Uterus (tissue), 4 donors: ENCODE data around the gene CACNA1C. TPM values are rescaled to one million over a fixed set of nuclear protein-coding genes. Genes with fewer than 3 reads are reported as not detected.

Source experiments
- DNase-seq, 2 donors: peaks; one replicate each; pipeline ENCODE4 v3.0.0-alpha.2; 2019 to 2020
- H3K27ac ChIP-seq, 2 donors: fragments of 200-600 bp; sonication (generic); 1 replicate in 1 of 2; 2 replicates in 1 of 2; pipeline ENCODE4 v1.5.1; 2016 to 2018
- H3K27me3 ChIP-seq, 2 donors: fragments of 200-600 bp; sonication (generic); one replicate each; pipeline ENCODE4 v1.5.1; 2018 to 2019; ENCODE audit warnings: control low read depth in 1 of 2
- H3K36me3 ChIP-seq, 2 donors: fragments of 200-600 bp; sonication (generic); one replicate each; pipeline ENCODE4 v1.5.1; 2019; ENCODE audit warnings: control low read depth in 1 of 2
- H3K4me1 ChIP-seq, 2 donors: fragments of 200-600 bp; sonication (generic); one replicate each; pipeline ENCODE4 v1.5.1; 2018 to 2019; ENCODE audit warnings: control low read depth in 1 of 2
- H3K4me3 ChIP-seq, 2 donors: fragments of 200-600 bp; sonication (generic); 1 replicate in 1 of 2; 2 replicates in 1 of 2; pipeline ENCODE4 v1.5.1; 2018 to 2019; ENCODE audit warnings: mild to moderate bottlenecking in 1 of 2
- H3K9me3 ChIP-seq, 2 donors: fragments of 200-600 bp; sonication (generic); one replicate each; pipeline ENCODE4 v1.5.1; 2019; ENCODE audit warnings: control low read depth in 1 of 2
- CTCF ChIP-seq, 4 experiments: fragments of 200-600 bp in 2 of 4; fragments of 450-650 bp in 2 of 4; sonication (generic) in 2 of 4; IDR thresholded peaks; one replicate each; pipeline ENCODE4 v1.5.1; 2016 to 2019; ENCODE audit warnings: antibody characterized with exemption in 4 of 4, mild to moderate bottlenecking in 2 of 4, moderate library complexity in 1 of 4
- POLR2A ChIP-seq, 2 donors: fragments of 450-650 bp; IDR thresholded peaks; one replicate each; pipeline ENCODE4 v1.6.1; 2016; ENCODE audit warnings: antibody characterized with exemption in 2 of 2, mild to moderate bottlenecking in 1 of 2, moderate library complexity in 1 of 2
- intact Hi-C: fragments of 100-400 bp; cut with DNase I; formaldehyde crosslinking; loops from one replicate; pipeline ENCODE4 v1.15.1; 2023; ENCODE audit warnings: low total_unique reads
- total RNA-seq, 4 donors: library from RNA; depleted of rRNA in 3 of 4; stranded (reverse); fragments of >200 nt in 3 of 4; gene quantifications; one replicate each; pipeline versions ENCODE4 v1.1.0 to v1.2.4, GENCODE V29; 2014 to 2023
- donor health status: DM: yes; HTN: yes; CAD: no.

CACNA1C gene
- total RNA-seq, 4 donors from 2014 or later: 15.9 to 121 (median 32.1) TPM

- Histone ChIP-seq H3K36me3 (no peaks in the 10 kb centered on the region), H3K4me1 (peaks cover 0 to 15% of the 10 kb centered on the region in 2 donors), H3K27me3 (no peaks in the 10 kb centered on the region), H3K4me3 (no peak overlapping the region), H3K27ac (peak overlapping the region; percentile 43 to 51), H3K9me3 (no peaks in the 10 kb centered on the region)
- no peak for DNase-seq
- TF ChIP-seq CTCF (IDR thresholded peaks at IDR 0.05) (no peak), POLR2A (IDR thresholded peaks at IDR 0.05) (no peak)
- intact Hi-C loops: no loop called here
These were observed 288.4 kb downstream of the CACNA1C start for GRCh38 chr12:2341051-2341751.

DNA sequence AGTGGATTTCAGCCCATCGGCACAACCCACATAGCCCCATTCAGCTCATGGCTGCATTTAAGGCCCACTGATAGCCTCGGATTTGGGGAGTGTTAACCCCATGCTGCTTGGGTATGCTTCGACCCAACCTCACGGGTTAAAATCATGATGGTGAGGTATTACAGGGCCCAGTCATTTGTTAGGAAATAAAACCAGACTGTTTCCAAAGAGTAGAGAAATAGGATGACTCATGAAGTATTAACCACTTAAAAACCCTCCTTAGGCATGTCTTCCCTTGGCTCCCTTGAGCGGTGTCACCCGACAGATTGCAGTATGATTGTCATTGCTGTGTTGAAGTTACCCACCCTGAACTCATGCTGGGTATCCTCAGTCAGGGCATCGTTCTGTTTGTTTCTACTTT is 289.1 kb downstream of the CACNA1C start:
- Histone ChIP-seq H3K4me3 (no peak overlapping the region), H3K27me3 (no peaks in the 10 kb centered on the region), H3K36me3 (no peaks in the 10 kb centered on the region), H3K4me1 (peaks cover 0 to 10% of the 10 kb centered on the region in 2 donors), H3K9me3 (no peaks in the 10 kb centered on the region), H3K27ac (peak overlapping the region; percentile 43 to 51)
- TF ChIP-seq POLR2A (IDR thresholded peaks at IDR 0.05): no peak
- no peak for TF ChIP-seq CTCF (IDR thresholded peaks at IDR 0.05)
- DNase-seq: no peak
- intact Hi-C loops: no loop called here

GRCh38 chr12:2343681-2344080 is 290.9 kb downstream of the CACNA1C start:
- peaks cover 0 to 7% of the 10 kb centered on the region in 2 donors for H3K4me1 ChIP-seq
- H3K27ac ChIP-seq: peak overlapping the region; percentile 11 to 51
- H3K36me3 ChIP-seq: no peaks in the 10 kb centered on the region
- H3K4me3 ChIP-seq: no peak overlapping the region
- TF ChIP-seq CTCF (IDR thresholded peaks at IDR 0.05): no peak
- TF ChIP-seq POLR2A (IDR thresholded peaks at IDR 0.05): no peak
- no peaks in the 10 kb centered on the region for H3K9me3 ChIP-seq
- no peak for DNase-seq
- intact Hi-C loops: no loop called here
- no peaks in the 10 kb centered on the region for H3K27me3 ChIP-seq

DNA sequence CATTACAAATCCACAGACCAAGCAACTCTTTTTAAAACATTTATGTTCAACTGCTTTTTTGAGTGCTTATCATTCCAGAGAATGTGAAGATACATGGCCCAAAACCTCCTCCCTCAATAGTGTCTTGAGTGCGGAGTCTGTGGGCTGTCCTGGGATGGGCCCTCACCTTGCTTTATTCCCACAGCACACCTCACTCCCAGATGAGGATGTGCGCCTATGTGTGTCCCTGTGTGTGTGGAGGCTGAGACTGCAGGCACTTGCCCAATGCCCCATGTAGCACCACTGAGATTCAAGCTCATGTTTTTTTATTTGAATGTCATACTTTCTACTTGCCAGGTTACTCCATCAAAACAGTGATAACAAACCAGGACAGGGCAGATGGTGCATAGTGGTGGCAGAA is 291.7 kb downstream of the CACNA1C start:
- DNase-seq: no peak
- no peaks in the 10 kb centered on the region for H3K9me3 ChIP-seq
- no peak for TF ChIP-seq CTCF (IDR thresholded peaks at IDR 0.05)
- no peak for TF ChIP-seq POLR2A (IDR thresholded peaks at IDR 0.05)
- peak overlapping the region in 1 of 2 donors; percentile 51 for H3K27ac ChIP-seq
- H3K4me1 ChIP-seq: peaks cover 0 to 7% of the 10 kb centered on the region in 2 donors
- intact Hi-C loops: no loop called here
- no peak overlapping the region for H3K4me3 ChIP-seq
- no peaks in the 10 kb centered on the region for H3K27me3 ChIP-seq
- H3K36me3 ChIP-seq: no peaks in the 10 kb centered on the region

GRCh38 chr12:2344885-2345284 is 292.1 kb downstream of the CACNA1C start:
- Histone ChIP-seq H3K9me3 (no peaks in the 10 kb centered on the region), H3K27me3 (no peaks in the 10 kb centered on the region), H3K4me1 (peaks cover 0 to 7% of the 10 kb centered on the region in 2 donors), H3K27ac (peak overlapping the region in 1 of 2 donors; percentile 51), H3K36me3 (no peaks in the 10 kb centered on the region), H3K4me3 (no peak overlapping the region)
- DNase-seq: no peak
- intact Hi-C loops: no loop called here
- TF ChIP-seq POLR2A (IDR thresholded peaks at IDR 0.05) (no peak), CTCF (IDR thresholded peaks at IDR 0.05) (no peak)
